NCI-H1436 (cell line): ENCODE measurements around the gene ARRDC2.

ENCODE experiments used
- DNase-seq: peaks from one replicate; lab custom pipeline; 2025; lab: John Stamatoyannopoulos, UW

The ARRDC2 gene

GRCh38 chr19:18058208-18059009 lies 50.4 kb downstream of the ARRDC2 start:
- peak; percentile 71 for DNase-seq

GRCh38 chr19:18059297-18059696 lies 51.3 kb downstream of the ARRDC2 start:
- no peak for DNase-seq

DNA sequence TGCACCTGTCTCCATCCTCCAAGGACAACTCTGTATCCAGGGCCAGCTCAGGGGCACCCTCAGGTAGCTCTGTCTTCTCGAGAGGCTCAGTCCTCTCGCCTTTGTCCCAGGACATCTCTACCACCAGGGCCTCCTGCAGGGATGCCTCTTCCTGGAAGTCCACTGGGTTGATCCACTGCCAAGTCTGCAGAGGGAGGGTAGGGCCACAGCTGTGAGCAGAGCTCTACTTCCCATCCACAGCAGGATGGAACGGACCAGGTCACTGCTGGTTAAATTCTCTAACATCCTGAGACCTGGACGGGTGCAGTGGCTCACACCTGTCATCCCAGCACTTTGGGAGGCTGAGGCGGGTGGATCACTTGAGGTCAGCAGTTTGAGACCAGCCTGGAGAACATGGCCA lies 51.9 kb downstream of the ARRDC2 start:
- no peak for DNase-seq

DNA sequence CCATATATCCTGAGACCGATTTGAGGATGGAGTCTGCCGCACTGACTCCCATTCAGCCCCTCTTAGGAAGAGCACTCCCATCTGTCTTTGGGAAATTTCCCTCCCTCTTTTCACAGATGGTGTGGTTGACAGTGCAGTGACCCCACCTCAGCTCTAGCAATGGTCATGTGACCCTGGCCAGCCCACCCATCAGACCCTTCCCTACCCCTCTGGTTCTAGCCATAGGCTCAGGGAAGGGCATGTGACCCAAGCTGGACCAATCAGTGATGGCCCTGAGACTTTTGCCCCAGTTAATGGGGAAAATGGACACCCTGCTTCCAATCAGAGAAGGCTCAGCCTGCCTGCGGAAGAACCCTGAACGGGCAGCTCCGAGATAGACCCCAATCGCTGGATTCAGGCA lies 52.5 kb downstream of the ARRDC2 start:
- DNase-seq = no peak

DNA sequence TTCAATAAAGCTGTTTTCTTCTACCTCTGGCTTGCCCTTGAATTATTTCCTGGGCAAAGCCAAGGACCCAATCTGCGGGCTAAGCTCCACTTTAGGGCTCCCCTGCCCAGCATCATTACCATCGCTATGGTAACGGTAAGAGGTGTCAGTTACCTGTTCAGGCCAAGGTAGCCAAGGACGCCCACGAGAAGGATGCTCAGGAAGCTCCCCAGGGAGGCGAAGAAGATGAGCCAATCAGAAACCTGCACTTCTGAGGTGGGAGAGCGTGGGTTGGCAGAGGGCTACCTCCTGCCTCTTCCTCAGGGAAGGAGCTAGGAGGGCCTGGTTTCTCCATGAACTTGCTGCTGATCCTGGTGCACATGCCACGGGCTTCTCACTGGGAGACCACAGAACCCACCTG lies 54.1 kb downstream of the ARRDC2 start:
- peak; percentile 58 for DNase-seq

DNA sequence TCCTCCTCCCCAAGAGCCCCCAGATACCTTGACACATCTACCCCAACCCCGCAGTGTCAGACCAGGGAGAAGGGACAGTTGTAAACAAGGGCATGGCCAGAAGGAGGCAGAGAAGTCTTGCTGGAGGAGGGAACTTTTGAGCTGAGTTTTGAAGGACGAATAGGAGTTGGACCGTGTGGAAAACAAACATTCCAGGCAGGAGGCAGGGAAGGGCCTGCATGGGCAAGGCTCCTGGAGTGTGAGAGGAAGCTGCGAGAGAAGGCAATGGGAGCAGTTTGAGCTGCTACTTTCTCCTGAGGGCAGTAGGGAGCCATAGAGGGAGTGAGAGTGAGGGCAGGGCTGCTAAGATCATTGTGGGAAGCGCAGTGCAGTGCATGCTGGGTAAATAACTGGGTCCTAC lies 55.5 kb downstream of the ARRDC2 start:
- DNase-seq = no peak
